CD4-positive, alpha-beta T cell treated with Interleukin-1 beta for 1 hour (primary cell): Measurements from ENCODE around the gene SPTBN4.
"Not testable (repeated sequence)": the region's sequence is repeated elsewhere in the genome, so short reads cannot be mapped to it uniquely, and the experiment has no call there.

Experiments
- DNase-seq, 2 donors: peaks; one replicate each; pipeline ENCODE4 v3.0.0-alpha.2; 2020 to 2022

The SPTBN4 gene

GRCh38 chr19:40465557-40466218, 1.1 kb upstream of the SPTBN4 start, which contains the start of gene BLVRB:
Gene BLVRB, minus strand, starts transcription at chr19:40465745. Its CDS starts 57 bp downstream, at chr19:40465688.
- peak; percentile 100 for DNase-seq

GRCh38 chr19:40466219-40466984, 399 bp upstream of the SPTBN4 start:
- DNase-seq, result peak; percentile 84 to 88

GRCh38 chr19:40469011-40469410, 2.2 kb downstream of the SPTBN4 start:
- DNase-seq, result no peak

GRCh38 chr19:40471111-40471510, 4.3 kb downstream of the SPTBN4 start:
- DNase-seq, result no peak

- no peak for DNase-seq
Measured at GRCh38 chr19:40472516-40472915, 5.7 kb downstream of the SPTBN4 start.

GRCh38 chr19:40474737-40475136, 7.9 kb downstream of the SPTBN4 start:
- DNase-seq, result no peak

- not testable (repeated sequence) for DNase-seq
Measured at GRCh38 chr19:40475878-40476644, 9.3 kb downstream of the SPTBN4 start.

GRCh38 chr19:40486017-40486416, 19.2 kb downstream of the SPTBN4 start:
- no peak for DNase-seq

GRCh38 chr19:40489882-40490230, 23.1 kb downstream of the SPTBN4 start:
- DNase-seq, result no peak

GRCh38 chr19:40492274-40492673, 25.5 kb downstream of the SPTBN4 start:
- DNase-seq, result no peak

- no peak for DNase-seq
Measured at GRCh38 chr19:40493778-40494177, 27.0 kb downstream of the SPTBN4 start.

- no peak for DNase-seq
Measured at GRCh38 chr19:40494191-40494838, 27.5 kb downstream of the SPTBN4 start.

GRCh38 chr19:40497214-40497613, 30.4 kb downstream of the SPTBN4 start:
- no peak for DNase-seq

- no peak for DNase-seq
Measured at GRCh38 chr19:40499320-40499719, 32.5 kb downstream of the SPTBN4 start.

GRCh38 chr19:40500678-40501530, 34.1 kb downstream of the SPTBN4 start:
- DNase-seq, result not testable (repeated sequence)

- DNase-seq, result no peak
Measured at GRCh38 chr19:40501599-40501998, 34.8 kb downstream of the SPTBN4 start.

GRCh38 chr19:40502081-40502480, 35.3 kb downstream of the SPTBN4 start:
- no peak for DNase-seq

GRCh38 chr19:40502647-40503319, 36.0 kb downstream of the SPTBN4 start:
- no peak for DNase-seq

GRCh38 chr19:40503320-40503695, 36.5 kb downstream of the SPTBN4 start:
- DNase-seq, result no peak

GRCh38 chr19:40506099-40506498, 39.3 kb downstream of the SPTBN4 start:
- DNase-seq, result no peak

- DNase-seq, result no peak
Measured at GRCh38 chr19:40507892-40508291, 41.1 kb downstream of the SPTBN4 start.
